GM18520 (cell line): ENCODE data around the gene ANO2.

Experiments used
- ATAC-seq: cut with Tn5 transposase; IDR thresholded peaks from one replicate; pipeline ENCODE4 v1.9.1; 2021; ENCODE audit not compliant: unreplicated experiment

The ANO2 gene

DNA sequence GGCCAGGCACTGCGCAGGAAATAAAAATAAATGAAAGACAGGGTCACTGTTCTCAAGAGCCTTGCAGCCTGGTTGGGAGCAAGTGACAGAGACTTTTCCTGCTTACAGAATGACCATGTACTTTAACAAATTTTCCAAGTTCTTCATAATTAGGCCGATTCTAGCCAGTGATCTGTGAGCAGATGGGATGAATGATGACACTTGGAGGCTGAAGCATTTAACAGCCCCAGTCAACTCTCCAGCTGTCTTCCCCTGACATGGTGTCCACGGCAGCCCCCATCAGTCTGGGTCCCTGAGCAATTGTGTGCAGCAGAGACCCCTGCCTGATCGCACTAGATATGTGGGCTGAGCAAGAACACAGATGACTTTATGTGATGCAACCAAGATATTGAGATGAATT, 314.3 kb downstream of the ANO2 start:
- ATAC-seq: no peak

DNA sequence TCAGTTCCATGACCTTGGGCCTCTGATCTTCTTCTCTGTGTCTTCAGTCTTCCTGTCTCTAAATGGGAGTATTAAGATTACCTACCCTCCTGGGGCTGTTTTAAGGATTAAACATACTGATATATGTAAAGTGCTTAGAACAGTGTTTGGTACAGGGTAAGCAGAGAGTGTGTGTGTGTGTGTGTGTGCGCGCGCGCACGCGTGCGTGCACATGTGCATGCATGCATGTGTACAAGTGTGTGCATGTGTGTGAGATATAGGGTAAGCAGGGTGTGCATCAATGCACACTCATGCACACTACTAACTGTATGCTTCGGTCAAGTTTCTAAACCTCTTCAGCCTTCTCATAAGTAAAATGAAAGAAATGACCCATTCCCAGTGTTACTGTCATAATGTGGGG, 316.6 kb downstream of the ANO2 start:
- no peak for ATAC-seq

DNA sequence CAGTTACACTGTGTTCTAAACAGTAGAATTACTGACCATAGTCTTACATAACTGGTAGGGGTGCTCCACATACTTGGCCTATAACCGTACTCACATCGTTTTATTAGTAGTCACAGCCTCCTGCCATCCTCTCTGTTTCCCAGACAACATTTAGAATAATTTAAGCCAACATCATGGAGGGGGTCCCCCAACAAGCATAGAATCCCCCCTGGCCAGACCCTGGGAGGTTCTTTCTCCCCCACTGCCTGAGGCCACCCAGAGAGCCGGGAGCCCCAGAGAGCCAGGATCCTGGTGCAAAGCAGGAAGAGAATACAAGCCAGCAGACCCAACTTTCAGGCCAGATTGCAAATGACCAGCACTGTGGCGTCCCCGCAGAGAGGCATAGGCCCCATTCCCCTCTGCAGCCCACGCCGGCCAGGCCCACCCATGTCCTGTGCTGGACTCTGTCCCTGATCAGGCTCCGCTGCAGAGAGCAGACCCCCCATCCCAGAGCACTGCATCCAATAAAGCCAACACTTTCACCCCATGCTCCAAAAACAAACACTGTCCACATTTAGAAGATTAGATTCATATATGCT, 317.9 kb downstream of the ANO2 start:
- ATAC-seq: no peak

DNA sequence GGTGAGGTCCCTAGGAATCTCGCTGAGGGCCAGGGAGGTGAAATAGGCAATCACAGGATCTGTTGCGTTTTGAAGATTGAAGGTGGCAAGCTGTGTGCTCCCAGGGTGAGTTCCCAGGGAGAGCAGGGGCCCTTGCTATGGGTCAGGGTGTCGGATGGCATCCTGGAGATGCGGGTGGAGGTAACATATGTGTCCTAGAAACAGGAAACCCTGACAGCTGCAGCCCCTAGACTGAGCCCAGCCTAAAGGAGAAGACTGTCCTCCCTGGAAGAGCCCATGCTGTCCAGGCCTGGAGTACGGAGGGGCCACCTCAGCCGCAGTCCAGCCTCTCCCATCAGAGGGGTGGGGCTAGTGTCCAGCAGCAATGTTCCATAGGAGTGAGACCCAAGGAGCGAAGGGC, 318.9 kb downstream of the ANO2 start:
- no peak for ATAC-seq

GRCh38 chr12:5624486-5625272, 320.4 kb downstream of the ANO2 start:
- ATAC-seq: no peak

DNA sequence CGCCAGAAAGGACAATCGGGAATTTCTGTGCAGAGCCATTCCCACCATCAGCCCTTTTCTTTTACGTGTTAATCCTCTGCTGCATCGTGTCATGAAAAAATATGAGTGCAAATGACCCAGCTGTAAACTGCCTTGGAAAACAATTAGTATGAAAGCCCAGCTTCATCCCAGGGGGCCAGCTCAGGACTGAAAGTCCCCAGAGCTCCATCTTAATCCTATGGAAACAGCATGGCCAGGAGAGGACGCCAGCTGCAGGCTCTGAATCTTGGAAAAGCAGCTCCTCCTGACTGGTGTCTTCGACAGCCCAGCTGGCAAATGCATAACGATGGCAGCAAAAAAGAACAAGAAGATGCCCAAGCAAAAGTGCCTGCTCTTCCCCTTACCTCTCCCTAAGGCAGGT, 321.6 kb downstream of the ANO2 start:
- ATAC-seq: no peak

DNA sequence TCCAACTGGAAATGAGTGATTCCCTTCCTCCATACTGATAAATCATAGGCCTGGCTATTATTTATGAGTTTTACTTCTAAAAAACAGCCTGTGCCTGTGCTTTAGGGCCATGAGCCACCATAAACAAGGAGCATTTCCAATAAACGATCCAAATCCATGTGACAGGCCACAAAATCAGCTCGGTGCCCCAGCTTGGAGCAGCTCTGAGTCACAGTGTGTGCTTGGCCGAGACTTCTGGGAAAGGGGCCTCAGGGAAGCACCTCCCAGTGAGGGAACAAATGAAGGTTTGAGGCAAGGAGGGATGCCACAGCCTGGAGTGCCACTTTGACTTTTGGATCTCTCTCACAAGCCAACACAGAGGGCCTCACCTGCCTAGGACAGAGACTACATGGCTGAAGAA, 322.8 kb downstream of the ANO2 start:
- ATAC-seq: no peak

GRCh38 chr12:5621329-5621728, 323.7 kb downstream of the ANO2 start:
- no peak for ATAC-seq

DNA sequence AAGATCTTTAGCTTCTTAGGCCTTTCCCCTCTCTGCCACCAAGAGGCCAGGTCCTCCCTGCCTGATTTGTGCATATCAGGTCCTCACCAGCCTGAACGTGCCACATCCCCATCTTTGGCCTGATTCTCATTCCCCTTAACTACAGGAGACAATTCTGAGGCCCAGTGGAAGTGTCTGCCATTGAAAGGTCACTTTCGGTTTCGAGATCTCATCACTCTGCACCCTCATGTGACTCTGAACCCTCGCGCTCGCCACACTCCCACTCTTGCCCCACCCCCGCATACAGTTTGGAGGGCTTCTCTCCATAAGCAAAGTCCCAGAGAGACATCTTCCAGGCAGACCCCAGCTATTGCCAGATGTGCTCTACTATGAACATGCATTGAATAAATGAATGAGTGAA, 324.2 kb downstream of the ANO2 start:
- ATAC-seq: no peak

- ATAC-seq: no peak
These were observed 325.4 kb downstream of the ANO2 start for GRCh38 chr12:5619628-5620027.

- no peak for ATAC-seq
These were observed 328.2 kb downstream of the ANO2 start for GRCh38 chr12:5616854-5617253.

- no peak for ATAC-seq
These were observed 329.3 kb downstream of the ANO2 start for GRCh38 chr12:5615760-5616159.

DNA sequence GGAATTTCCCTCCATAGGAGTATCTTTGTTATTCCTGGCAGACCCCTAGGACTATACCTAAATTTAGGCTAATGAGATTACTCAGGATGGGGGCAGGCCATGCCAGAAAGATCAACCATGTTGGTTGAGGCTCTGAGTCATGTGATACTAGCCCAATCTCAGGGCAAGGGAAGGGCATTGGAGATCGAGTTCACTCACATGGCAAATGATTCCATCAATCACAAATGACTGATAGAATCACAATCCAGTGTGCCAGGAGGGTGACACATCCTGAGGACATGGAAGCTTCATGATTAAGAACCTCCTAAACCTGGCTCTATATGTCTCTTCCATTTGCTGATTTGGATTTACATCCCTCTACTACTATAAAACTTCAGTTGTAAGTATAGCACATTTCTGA, 330.8 kb downstream of the ANO2 start:
- ATAC-seq: no peak

DNA sequence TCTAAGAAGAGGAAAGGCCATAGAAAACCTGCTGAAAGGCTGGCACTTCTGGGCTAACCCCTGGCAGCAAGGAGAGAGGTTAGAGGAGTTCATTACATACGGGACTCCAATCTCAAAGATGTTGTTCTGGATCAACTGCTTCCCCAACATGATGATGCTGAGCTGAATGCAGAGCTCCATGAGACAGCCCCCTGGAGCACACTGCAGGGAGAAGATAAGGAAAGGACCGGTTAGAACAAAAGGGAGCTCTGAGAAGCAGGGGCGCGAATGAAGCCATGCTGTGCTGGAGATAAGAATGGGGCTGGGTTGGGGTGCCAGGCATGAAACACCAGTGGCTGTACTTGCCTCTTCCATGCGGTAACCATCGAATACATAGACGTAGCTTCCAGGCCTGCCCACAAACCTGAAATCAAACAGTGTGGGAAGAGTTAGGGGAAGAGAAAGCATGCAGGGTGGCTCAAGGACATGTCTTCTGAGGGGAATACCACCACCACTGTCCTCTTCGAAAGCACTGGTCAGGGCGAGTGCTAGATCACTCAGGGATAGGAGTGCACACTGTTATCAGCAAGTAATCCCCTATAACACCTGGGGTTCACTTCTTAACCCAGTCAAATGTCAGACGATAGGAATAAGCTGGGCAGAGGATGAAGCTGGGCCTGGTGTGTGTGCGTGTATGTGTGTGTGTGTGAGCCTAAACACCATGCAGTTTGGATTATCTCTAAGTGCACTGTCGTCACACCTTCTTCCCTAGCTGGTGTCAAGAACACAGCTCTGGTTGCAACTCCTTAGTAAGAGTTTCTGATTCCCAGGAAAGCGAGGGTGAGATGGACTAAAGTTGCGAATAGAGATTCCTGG, 332.3 kb downstream of the ANO2 start:
- no peak for ATAC-seq

GRCh38 chr12:5611162-5611561, 333.9 kb downstream of the ANO2 start:
- ATAC-seq: no peak

- no peak for ATAC-seq
These were observed 345.7 kb downstream of the ANO2 start for GRCh38 chr12:5599378-5599777.

DNA sequence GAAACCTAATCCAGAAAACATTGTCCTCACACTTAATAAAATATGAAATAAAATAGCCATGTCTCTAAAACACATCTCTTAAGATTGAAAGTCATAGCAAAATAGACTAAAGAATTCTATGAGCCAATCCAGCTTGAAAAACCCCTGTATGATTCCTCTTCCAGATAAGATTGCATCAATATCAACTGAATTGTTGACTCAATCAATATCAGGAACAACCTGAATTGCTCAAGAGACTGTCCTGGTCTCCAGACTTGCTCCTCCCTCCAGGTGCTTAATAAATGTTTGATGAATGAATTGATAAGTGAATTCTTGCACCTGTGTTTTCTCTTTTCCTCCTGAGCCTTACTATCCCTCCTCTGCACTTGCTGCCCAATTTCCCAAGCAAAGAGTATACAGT, 351.1 kb downstream of the ANO2 start:
- ATAC-seq: no peak

GRCh38 chr12:5593086-5593485, 352.0 kb downstream of the ANO2 start:
- no peak for ATAC-seq

- no peak for ATAC-seq
These were observed 352.7 kb downstream of the ANO2 start for GRCh38 chr12:5592310-5592709.

- no peak for ATAC-seq
These were observed 354.7 kb downstream of the ANO2 start for GRCh38 chr12:5590316-5590715.

DNA sequence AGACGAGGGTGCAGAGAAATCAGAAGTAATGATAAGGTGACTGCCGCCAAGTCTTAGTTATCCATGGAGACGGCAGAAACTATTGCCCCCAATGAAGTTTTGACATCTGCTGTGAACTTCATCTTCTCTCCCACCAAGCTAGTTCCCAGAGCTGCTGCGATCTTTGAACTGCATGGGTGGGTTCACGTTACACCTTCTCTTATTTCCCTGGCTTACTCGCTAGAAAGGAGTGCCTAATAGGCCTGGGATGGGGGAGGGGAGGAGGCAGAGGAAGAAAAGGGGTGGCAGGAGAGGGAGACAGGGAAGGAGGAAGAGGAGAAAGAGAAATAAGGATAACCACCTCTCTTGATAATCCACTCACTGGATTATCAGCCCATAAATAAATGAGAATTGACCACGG, 356.0 kb downstream of the ANO2 start:
- no peak for ATAC-seq

DNA sequence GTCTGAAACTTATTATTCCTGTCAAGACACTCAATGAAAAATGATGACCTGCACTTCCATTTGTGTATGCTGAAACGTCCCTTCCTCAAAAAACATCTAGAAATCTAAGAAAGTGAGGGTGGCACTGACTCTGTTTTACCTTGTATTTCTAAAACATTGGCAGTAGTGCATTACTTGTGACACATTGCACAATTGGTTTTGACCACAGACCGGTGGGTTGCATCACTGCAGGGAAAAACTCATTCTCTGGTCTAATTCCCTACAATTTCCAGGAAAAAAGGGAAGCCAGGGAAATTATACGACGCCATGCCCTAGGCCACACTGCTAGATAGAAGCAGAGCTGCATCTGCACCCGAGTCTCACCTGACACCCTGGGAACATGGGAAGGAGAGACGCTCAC, 356.5 kb downstream of the ANO2 start:
- ATAC-seq: no peak
